Activated naive CD8-positive, alpha-beta T cell treated with anti-CD3 and anti-CD28 coated beads for 36 hours (primary cell): Measurements from ENCODE around the gene IL16. TPM values are rescaled to one million over a fixed set of nuclear protein-coding genes. Genes with fewer than 3 reads are reported as not detected.
"Not testable (repeated sequence)": the region's sequence is repeated elsewhere in the genome, so short reads cannot be mapped to it uniquely, and the experiment has no call there.

ENCODE experiments used
- DNase-seq: peaks from one replicate; pipeline ENCODE4 v3.0.0; 2021
- H3K27ac Mint-ChIP-seq: one replicate; pipeline ENCODE4 v1.8.0; 2022; ENCODE audit warnings: mild to moderate bottlenecking, moderate library complexity, mixed read lengths
- H3K27me3 Mint-ChIP-seq: one replicate; pipeline ENCODE4 v1.8.0; 2022; ENCODE audit warnings: mild to moderate bottlenecking, mixed read lengths
- H3K36me3 Mint-ChIP-seq: one replicate; pipeline ENCODE4 v1.8.0; 2021; ENCODE audit warnings: mild to moderate bottlenecking, mixed read lengths
- H3K4me1 Mint-ChIP-seq: one replicate; pipeline ENCODE4 v1.8.0; 2021; ENCODE audit warnings: mixed read lengths
- H3K4me3 Mint-ChIP-seq: one replicate; pipeline ENCODE4 v1.8.0; 2022; ENCODE audit warnings: mild to moderate bottlenecking, moderate library complexity, mixed read lengths
- H3K9me3 Mint-ChIP-seq: one replicate; pipeline ENCODE4 v1.8.0; 2022; ENCODE audit warnings: mixed read lengths
- total RNA-seq, 2 experiments: library from RNA; stranded (reverse); gene quantifications; one replicate each; pipeline ENCODE4 v1.2.3, GENCODE V29; 2021

The IL16 gene
- total RNA-seq, 2 experiments from 2014 or later, result 106 to 110 TPM

GRCh38 chr15:81338170-81339007 is 141.7 kb downstream of the IL16 start:
- no peak overlapping the region for H3K27ac Mint-ChIP-seq
- no peaks in the 10 kb centered on the region for H3K36me3 Mint-ChIP-seq
- no peaks in the 10 kb centered on the region for H3K9me3 Mint-ChIP-seq
- no peak for DNase-seq
- peaks cover 4% of the 10 kb centered on the region for H3K4me1 Mint-ChIP-seq
- no peaks in the 10 kb centered on the region for H3K27me3 Mint-ChIP-seq
- no peak overlapping the region for H3K4me3 Mint-ChIP-seq

GRCh38 chr15:81339321-81339720 is 142.6 kb downstream of the IL16 start:
- DNase-seq, result no peak

DNA sequence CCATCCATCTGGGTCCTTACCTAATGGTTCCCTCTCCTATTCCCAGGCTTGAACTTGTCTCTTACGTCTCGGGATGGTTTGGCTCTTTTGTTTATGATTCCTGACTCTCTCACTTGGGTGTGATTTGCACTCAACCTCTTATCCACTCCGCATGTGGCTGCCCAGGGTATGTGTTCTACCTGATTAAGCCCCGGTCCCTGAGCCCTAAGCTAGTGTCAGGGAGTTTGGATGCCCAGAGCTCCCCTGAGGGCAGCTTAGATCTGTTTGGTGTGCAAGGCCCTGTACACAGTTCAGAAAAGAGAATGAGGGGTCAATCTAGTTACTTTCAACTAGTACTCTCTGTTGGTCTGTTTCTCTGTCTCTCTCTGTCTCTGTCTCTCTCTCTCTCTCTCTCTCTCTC is 143.2 kb downstream of the IL16 start:
- H3K27ac Mint-ChIP-seq, result no peak overlapping the region
- H3K4me3 Mint-ChIP-seq, result no peak overlapping the region
- peaks cover 3% of the 10 kb centered on the region for H3K36me3 Mint-ChIP-seq
- peaks cover 4% of the 10 kb centered on the region for H3K4me1 Mint-ChIP-seq
- H3K27me3 Mint-ChIP-seq, result no peaks in the 10 kb centered on the region
- no peaks in the 10 kb centered on the region for H3K9me3 Mint-ChIP-seq
- no peak for DNase-seq

More at GRCh38 chr15:81339321-81339720, 142.6 kb downstream of the IL16 start:
- no peaks in the 10 kb centered on the region for H3K27me3 Mint-ChIP-seq
- no peaks in the 10 kb centered on the region for H3K36me3 Mint-ChIP-seq
- H3K4me3 Mint-ChIP-seq, result no peak overlapping the region
- peaks cover 4% of the 10 kb centered on the region for H3K4me1 Mint-ChIP-seq
- H3K27ac Mint-ChIP-seq, result no peak overlapping the region
- H3K9me3 Mint-ChIP-seq, result no peaks in the 10 kb centered on the region

DNA sequence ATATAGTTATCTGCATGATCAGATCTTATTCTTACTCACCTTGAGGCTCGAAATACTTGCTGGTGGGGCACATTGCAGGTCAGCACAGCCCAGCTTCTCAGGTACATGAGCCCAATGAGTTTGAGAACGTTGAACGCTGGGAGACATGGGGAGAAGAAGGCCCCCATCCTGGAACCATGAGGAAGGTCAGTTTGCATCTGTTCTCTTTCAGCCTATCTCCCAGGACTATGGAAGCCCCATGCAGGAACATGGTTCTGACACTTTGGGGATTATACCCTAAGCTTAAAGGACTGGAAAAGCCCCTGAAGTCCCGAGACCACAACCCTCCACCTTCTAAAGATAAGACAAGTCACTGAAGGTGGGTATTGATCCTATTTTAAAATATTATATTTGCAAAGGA is 144.7 kb downstream of the IL16 start:
- no peaks in the 10 kb centered on the region for H3K9me3 Mint-ChIP-seq

GRCh38 chr15:81343371-81343770 is 146.7 kb downstream of the IL16 start:
- Mint-ChIP-seq H3K27ac (no peak overlapping the region), H3K27me3 (no peaks in the 10 kb centered on the region), H3K9me3 (no peaks in the 10 kb centered on the region), H3K4me3 (no peak overlapping the region), H3K36me3 (peaks cover 3% of the 10 kb centered on the region), H3K4me1 (peaks cover 3% of the 10 kb centered on the region)
- DNase-seq, result no peak

More for the DNA sequence above, 144.7 kb downstream of the IL16 start:
- Mint-ChIP-seq H3K36me3 (peaks cover 3% of the 10 kb centered on the region), H3K4me3 (no peak overlapping the region), H3K4me1 (peaks cover 4% of the 10 kb centered on the region), H3K27ac (no peak overlapping the region), H3K27me3 (no peaks in the 10 kb centered on the region)
- DNase-seq, result no peak

GRCh38 chr15:81346611-81347010 is 149.9 kb downstream of the IL16 start:
- Mint-ChIP-seq H3K36me3 (peaks cover 7% of the 10 kb centered on the region), H3K27me3 (no peaks in the 10 kb centered on the region), H3K27ac (no peak overlapping the region), H3K4me1 (peaks cover 3% of the 10 kb centered on the region), H3K4me3 (no peak overlapping the region), H3K9me3 (no peaks in the 10 kb centered on the region)
- no peak for DNase-seq

GRCh38 chr15:81347910-81348309 is 151.2 kb downstream of the IL16 start:
- no peak overlapping the region for H3K27ac Mint-ChIP-seq

GRCh38 chr15:81348691-81349090 is 152.0 kb downstream of the IL16 start:
- not testable (repeated sequence) for H3K36me3 Mint-ChIP-seq, H3K4me1 Mint-ChIP-seq, H3K4me3 Mint-ChIP-seq, H3K27me3 Mint-ChIP-seq, H3K9me3 Mint-ChIP-seq, DNase-seq, H3K27ac Mint-ChIP-seq

More at GRCh38 chr15:81347910-81348309, 151.2 kb downstream of the IL16 start:
- no peak for DNase-seq
- Mint-ChIP-seq H3K4me3 (no peak overlapping the region), H3K36me3 (peaks cover 7% of the 10 kb centered on the region), H3K27me3 (no peaks in the 10 kb centered on the region), H3K9me3 (no peaks in the 10 kb centered on the region), H3K4me1 (peaks cover 3% of the 10 kb centered on the region)

GRCh38 chr15:81349271-81349670 is 152.6 kb downstream of the IL16 start:
- Mint-ChIP-seq H3K27ac (no peak overlapping the region), H3K27me3 (no peaks in the 10 kb centered on the region), H3K9me3 (no peaks in the 10 kb centered on the region), H3K4me3 (no peak overlapping the region), H3K4me1 (peaks cover 3% of the 10 kb centered on the region), H3K36me3 (peaks cover 7% of the 10 kb centered on the region)
- DNase-seq, result no peak

GRCh38 chr15:81351651-81352050 is 155.0 kb downstream of the IL16 start:
- DNase-seq, result no peak
- Mint-ChIP-seq H3K27ac (no peak overlapping the region), H3K4me1 (peaks cover under 1% of the 10 kb centered on the region), H3K9me3 (no peaks in the 10 kb centered on the region), H3K4me3 (no peak overlapping the region), H3K36me3 (peaks cover 4% of the 10 kb centered on the region), H3K27me3 (no peaks in the 10 kb centered on the region)

GRCh38 chr15:81356252-81356651 is 159.6 kb downstream of the IL16 start:
- H3K36me3 Mint-ChIP-seq, result no peaks in the 10 kb centered on the region
- no peak overlapping the region for H3K4me3 Mint-ChIP-seq
- DNase-seq, result no peak
- H3K27me3 Mint-ChIP-seq, result no peaks in the 10 kb centered on the region
- H3K9me3 Mint-ChIP-seq, result no peaks in the 10 kb centered on the region
- H3K27ac Mint-ChIP-seq, result no peak overlapping the region
- no peaks in the 10 kb centered on the region for H3K4me1 Mint-ChIP-seq

DNA sequence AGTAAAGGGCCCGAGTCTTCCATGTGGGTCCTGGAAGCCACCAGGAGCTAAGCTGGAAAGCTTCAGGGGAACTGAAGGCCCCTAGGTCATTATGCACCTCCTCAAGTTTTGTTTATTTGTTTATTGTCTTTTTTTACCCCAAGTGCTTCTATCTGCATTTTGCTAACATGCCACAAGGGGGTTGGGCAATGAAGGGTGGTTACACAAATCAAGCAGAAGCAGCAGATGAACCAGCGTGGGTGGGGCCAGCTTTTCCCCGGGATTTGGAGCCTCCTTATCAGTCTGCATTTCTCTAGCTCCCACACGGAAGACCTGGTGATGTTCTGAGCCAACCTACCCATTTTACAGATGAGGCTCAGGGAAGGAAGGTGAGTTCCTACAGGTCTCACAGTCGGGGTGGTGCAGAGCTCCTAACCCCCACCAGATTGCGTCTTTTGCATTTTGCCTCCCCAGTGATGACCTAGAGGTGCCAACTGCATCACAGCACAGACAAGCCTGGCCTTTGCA is 160.6 kb downstream of the IL16 start:
- no peak for DNase-seq
- Mint-ChIP-seq H3K9me3 (no peaks in the 10 kb centered on the region), H3K4me1 (no peaks in the 10 kb centered on the region), H3K36me3 (peaks cover 1% of the 10 kb centered on the region), H3K4me3 (no peak overlapping the region), H3K27me3 (no peaks in the 10 kb centered on the region), H3K27ac (no peak overlapping the region)

- no peak for DNase-seq
- Mint-ChIP-seq H3K27me3 (no peaks in the 10 kb centered on the region), H3K36me3 (peaks cover 1% of the 10 kb centered on the region), H3K4me1 (no peaks in the 10 kb centered on the region), H3K4me3 (no peak overlapping the region), H3K27ac (no peak overlapping the region), H3K9me3 (no peaks in the 10 kb centered on the region)
Measured at GRCh38 chr15:81358248-81358647, 161.6 kb downstream of the IL16 start.

GRCh38 chr15:81360491-81360890 is 163.8 kb downstream of the IL16 start:
- Mint-ChIP-seq H3K27ac (no peak overlapping the region), H3K36me3 (peaks cover 1% of the 10 kb centered on the region), H3K4me3 (no peak overlapping the region), H3K27me3 (no peaks in the 10 kb centered on the region), H3K9me3 (no peaks in the 10 kb centered on the region), H3K4me1 (no peaks in the 10 kb centered on the region)
- no peak for DNase-seq

DNA sequence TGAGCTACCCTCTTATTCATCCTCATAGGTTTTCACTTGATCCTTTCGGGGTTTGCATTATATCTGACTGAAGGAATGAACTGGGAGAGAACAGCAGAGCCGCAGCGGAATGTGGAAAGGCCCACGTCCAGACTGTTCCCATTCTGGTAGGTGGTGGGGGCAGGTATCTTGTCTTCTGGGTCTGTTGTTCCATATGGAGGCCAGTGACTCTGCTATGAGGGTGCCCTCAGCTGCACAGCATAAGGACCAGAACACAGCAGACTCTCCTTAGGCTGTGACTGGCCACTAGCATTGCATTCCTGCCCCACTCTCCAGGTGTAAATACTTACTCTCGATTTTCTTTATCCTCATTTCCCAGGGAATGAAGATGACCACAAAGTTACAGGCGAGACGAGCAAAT is 165.2 kb downstream of the IL16 start:
- no peaks in the 10 kb centered on the region for H3K27me3 Mint-ChIP-seq
- no peak for DNase-seq
- H3K36me3 Mint-ChIP-seq, result peaks cover 1% of the 10 kb centered on the region
- H3K27ac Mint-ChIP-seq, result no peak overlapping the region
- no peak overlapping the region for H3K4me3 Mint-ChIP-seq
- no peaks in the 10 kb centered on the region for H3K9me3 Mint-ChIP-seq
- no peaks in the 10 kb centered on the region for H3K4me1 Mint-ChIP-seq

- peaks cover 1% of the 10 kb centered on the region for H3K36me3 Mint-ChIP-seq
- H3K9me3 Mint-ChIP-seq, result no peaks in the 10 kb centered on the region
- DNase-seq, result no peak
- no peaks in the 10 kb centered on the region for H3K27me3 Mint-ChIP-seq
- no peaks in the 10 kb centered on the region for H3K4me1 Mint-ChIP-seq
- no peak overlapping the region for H3K4me3 Mint-ChIP-seq
- no peak overlapping the region for H3K27ac Mint-ChIP-seq
Measured at GRCh38 chr15:81362790-81363189, 166.1 kb downstream of the IL16 start.
